Fibroblast of lung (primary cell): Measurements from ENCODE around the gene CREB5. TPM values are rescaled to one million over a fixed set of nuclear protein-coding genes. Genes with fewer than 3 reads are reported as not detected.

ENCODE experiments used
- DNase-seq, 2 donors: peaks; one replicate each; pipeline versions ENCODE4 v3.0.0 to v3.0.0-alpha.2; 2010; ENCODE audit warnings: low read depth in 2 of 2
- H2AFZ ChIP-seq: 2 replicates; pipeline ENCODE4 v1.5.1; 2012; ENCODE audit warnings: low read length, control low read depth, inconsistent platforms
- H3K27ac ChIP-seq: 2 replicates; pipeline ENCODE4 v1.5.1; 2011; ENCODE audit warnings: low read length, control low read depth; ENCODE audit not compliant: insufficient read depth
- H3K27me3 ChIP-seq: 2 replicates; pipeline ENCODE4 v1.5.1; 2011; ENCODE audit warnings: mild to moderate bottlenecking, low read length; ENCODE audit not compliant: control insufficient read depth, insufficient read depth
- H3K36me3 ChIP-seq: 2 replicates; pipeline ENCODE4 v1.5.1; 2011; ENCODE audit warnings: low read length; ENCODE audit not compliant: control insufficient read depth, insufficient read depth
- H3K4me1 ChIP-seq: 2 replicates; pipeline ENCODE4 v1.5.1; 2011; ENCODE audit warnings: low read length; ENCODE audit not compliant: control insufficient read depth, insufficient read depth; ENCODE audit errors: extremely low read depth
- H3K4me2 ChIP-seq: 2 replicates; pipeline ENCODE4 v1.5.1; 2011; ENCODE audit warnings: low read length, control low read depth; ENCODE audit not compliant: insufficient read depth; ENCODE audit errors: extremely low read depth
- H3K4me3 ChIP-seq, 4 experiments: fragments of 200-600 bp in 1 of 4; sonication (generic) in 1 of 4; replicated peaks in 1 of 4; 2 replicates each; pipeline ENCODE4 v1.5.1; 2011 to 2016; ENCODE audit warnings: low read length in 4 of 4, low read depth in 3 of 4, mild to moderate bottlenecking in 3 of 4, control low read depth in 2 of 4, inconsistent platforms in 1 of 4, mixed read lengths in 1 of 4; ENCODE audit not compliant: insufficient read depth in 1 of 4; ENCODE audit errors: control extremely low read depth in 1 of 4
- H3K79me2 ChIP-seq: 2 replicates; pipeline ENCODE4 v1.5.1; 2012; ENCODE audit warnings: mild to moderate bottlenecking, low read length, inconsistent platforms; ENCODE audit not compliant: control insufficient read depth, insufficient read depth
- H3K9ac ChIP-seq: 2 replicates; pipeline ENCODE4 v1.5.1; 2011; ENCODE audit warnings: mild to moderate bottlenecking, low read length, control low read depth; ENCODE audit not compliant: insufficient read depth
- H3K9me3 ChIP-seq: 2 replicates; pipeline ENCODE4 v1.5.1; 2012; ENCODE audit warnings: low read depth, low read length; ENCODE audit not compliant: control insufficient read depth, insufficient read depth
- H4K20me1 ChIP-seq: 2 replicates; pipeline ENCODE4 v1.5.1; 2011; ENCODE audit warnings: low read length; ENCODE audit not compliant: control insufficient read depth, insufficient read depth; ENCODE audit errors: extremely low read depth
- EZH2 ChIP-seq: IDR thresholded peaks from 2 replicates; pipeline ENCODE4 v1.5.1; 2012; ENCODE audit warnings: low read length, control low read depth, mild to moderate bottlenecking; ENCODE audit errors: missing control alignments
- polyA plus RNA-seq, 2 donors: library from polyadenylated mRNA; depleted of rRNA in 1 of 2; stranded (reverse) in 1 of 2; unstranded in 1 of 2; fragments of >200 nt; gene quantifications; 2 replicates each; pipeline ENCODE4 v1.2.1, GENCODE V29; 2011 to 2012; ENCODE audit warnings: missing spikeins in 1 of 2
- total RNA-seq: library from RNA; depleted of rRNA; stranded (reverse); fragments of >200 nt; gene quantifications from 2 replicates; pipeline ENCODE4 v1.2.1, GENCODE V29; 2014
- TF ChIP-seq, protein P1 (sequence below), 2 donors: IDR thresholded peaks in 1 of 2; conservative IDR thresholded peaks in 1 of 2; 1 replicate in 1 of 2; 2 replicates in 1 of 2; pipeline ENCODE4 v1.5.1; 2011 to 2012; ENCODE audit warnings: low read length in 2 of 2, control low read depth in 1 of 2, inconsistent platforms in 1 of 2, low read depth in 1 of 2, mild to moderate bottlenecking in 1 of 2

Gene CREB5
- total and polyA plus RNA-seq, 2 donors (not counting 1 experiment from before 2014, with no cell fraction given), result 8.2 to 28.4 TPM

DNA sequence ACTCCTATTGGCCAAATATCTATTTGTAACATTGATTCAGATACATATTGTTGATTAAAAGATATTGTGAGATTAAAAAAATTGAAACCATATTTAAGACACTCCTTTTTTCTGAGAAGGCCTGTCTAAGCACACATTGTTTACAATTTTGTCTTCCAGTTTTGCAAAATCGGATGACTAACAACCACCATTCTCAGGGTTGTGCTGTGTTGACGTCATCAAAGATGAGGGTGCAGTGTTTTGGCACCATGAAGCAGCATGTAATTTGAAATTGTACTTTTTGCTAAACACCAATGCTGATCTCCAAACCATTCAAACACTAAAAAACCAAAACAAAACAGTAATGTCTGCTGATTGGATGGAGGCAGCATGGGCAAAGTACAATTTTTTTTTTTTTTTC, 7.4 kb downstream of the CREB5 start:
- DNase-seq, result peak; percentile 84 to 99
- Histone ChIP-seq H3K9ac (no peak overlapping the region), H3K79me2 (no peaks in the 10 kb centered on the region), H3K36me3 (no peaks in the 10 kb centered on the region), H3K9me3 (no peaks in the 10 kb centered on the region), H3K4me3 (no peak overlapping the region), H3K4me2 (no peak overlapping the region), H3K27ac (no peak overlapping the region), H3K27me3 (no peaks in the 10 kb centered on the region), H3K4me1 (no peaks in the 10 kb centered on the region), H4K20me1 (no peaks in the 10 kb centered on the region), H2AFZ (no peak overlapping the region)
- TF ChIP-seq, protein P1, sequence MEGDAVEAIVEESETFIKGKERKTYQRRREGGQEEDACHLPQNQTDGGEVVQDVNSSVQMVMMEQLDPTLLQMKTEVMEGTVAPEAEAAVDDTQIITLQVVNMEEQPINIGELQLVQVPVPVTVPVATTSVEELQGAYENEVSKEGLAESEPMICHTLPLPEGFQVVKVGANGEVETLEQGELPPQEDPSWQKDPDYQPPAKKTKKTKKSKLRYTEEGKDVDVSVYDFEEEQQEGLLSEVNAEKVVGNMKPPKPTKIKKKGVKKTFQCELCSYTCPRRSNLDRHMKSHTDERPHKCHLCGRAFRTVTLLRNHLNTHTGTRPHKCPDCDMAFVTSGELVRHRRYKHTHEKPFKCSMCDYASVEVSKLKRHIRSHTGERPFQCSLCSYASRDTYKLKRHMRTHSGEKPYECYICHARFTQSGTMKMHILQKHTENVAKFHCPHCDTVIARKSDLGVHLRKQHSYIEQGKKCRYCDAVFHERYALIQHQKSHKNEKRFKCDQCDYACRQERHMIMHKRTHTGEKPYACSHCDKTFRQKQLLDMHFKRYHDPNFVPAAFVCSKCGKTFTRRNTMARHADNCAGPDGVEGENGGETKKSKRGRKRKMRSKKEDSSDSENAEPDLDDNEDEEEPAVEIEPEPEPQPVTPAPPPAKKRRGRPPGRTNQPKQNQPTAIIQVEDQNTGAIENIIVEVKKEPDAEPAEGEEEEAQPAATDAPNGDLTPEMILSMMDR (conservative IDR thresholded peaks at IDR 0.05 in 1 of 2, IDR thresholded peaks at IDR 0.05 in 1 of 2; ENCODE audit: low read depth in 1 of 2, low read length in 2 of 2), result no peak
- no peak for TF ChIP-seq EZH2

DNA sequence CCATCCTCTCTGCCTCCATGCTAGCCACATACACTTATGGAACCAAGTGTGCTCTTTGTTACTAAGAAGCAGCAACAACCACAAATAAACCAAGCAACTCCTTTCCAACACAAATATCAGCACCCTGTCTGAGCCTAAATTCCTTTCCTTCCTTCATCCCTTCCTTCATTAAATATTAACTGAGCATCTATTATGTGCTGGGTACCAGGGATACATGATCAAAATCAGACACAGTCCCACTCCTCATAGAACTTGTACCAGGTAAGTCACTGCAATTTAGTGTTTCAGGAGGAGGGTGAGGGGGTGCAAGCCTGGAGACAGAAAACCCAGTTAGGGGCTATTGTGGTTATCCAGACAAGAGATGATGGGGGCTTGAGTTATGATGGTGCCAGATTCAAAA, 10.8 kb downstream of the CREB5 start:
- Histone ChIP-seq H3K27ac (no peak overlapping the region), H3K9ac (no peak overlapping the region), H4K20me1 (no peaks in the 10 kb centered on the region), H3K27me3 (no peaks in the 10 kb centered on the region), H3K4me1 (no peaks in the 10 kb centered on the region), H3K36me3 (no peaks in the 10 kb centered on the region), H3K4me3 (no peak overlapping the region), H3K4me2 (no peak overlapping the region), H3K79me2 (no peaks in the 10 kb centered on the region), H2AFZ (no peak overlapping the region), H3K9me3 (no peaks in the 10 kb centered on the region)
- no peak for DNase-seq
- no peak for TF ChIP-seq EZH2
- TF ChIP-seq, protein P1 (conservative IDR thresholded peaks at IDR 0.05 in 1 of 2, IDR thresholded peaks at IDR 0.05 in 1 of 2; ENCODE audit: low read depth in 1 of 2, low read length in 2 of 2), result no peak

DNA sequence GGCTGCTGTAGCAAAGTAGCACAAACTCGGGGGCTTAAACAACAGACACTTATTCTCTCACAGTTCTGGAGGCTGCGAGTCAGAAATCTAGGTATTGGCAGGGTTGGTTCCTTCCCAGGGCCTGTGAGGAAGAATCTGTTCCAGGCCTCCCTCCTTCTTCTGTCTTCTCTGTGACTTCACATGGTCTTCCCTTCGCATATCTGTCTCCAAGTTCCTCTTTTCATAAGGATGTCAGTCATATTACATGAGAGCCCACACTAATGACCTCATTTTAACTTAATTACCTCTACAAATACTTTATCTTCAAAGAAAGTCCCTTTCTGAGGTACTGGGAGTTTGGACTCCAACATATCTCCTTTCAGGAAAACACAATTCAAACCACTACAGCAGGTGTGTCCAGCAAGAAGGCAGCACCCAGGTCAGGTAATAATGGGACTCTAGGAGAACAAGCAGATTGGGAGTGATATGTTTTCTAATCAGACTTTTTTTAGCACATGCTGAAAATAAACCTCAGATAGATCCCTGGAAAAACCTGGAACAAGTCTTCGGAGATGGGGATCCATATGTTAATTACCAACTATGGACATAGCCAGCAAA, 11.7 kb downstream of the CREB5 start:
- Histone ChIP-seq H3K4me1 (no peaks in the 10 kb centered on the region), H3K36me3 (no peaks in the 10 kb centered on the region), H3K4me3 (no peak overlapping the region), H4K20me1 (no peaks in the 10 kb centered on the region), H3K4me2 (no peak overlapping the region), H3K9me3 (no peaks in the 10 kb centered on the region), H3K27ac (no peak overlapping the region), H3K79me2 (no peaks in the 10 kb centered on the region), H3K9ac (no peak overlapping the region), H3K27me3 (no peaks in the 10 kb centered on the region), H2AFZ (no peak overlapping the region)
- TF ChIP-seq, protein P1 (conservative IDR thresholded peaks at IDR 0.05 in 1 of 2, IDR thresholded peaks at IDR 0.05 in 1 of 2; ENCODE audit: low read depth in 1 of 2, low read length in 2 of 2), result no peak
- TF ChIP-seq EZH2, result no peak
- DNase-seq, result no peak
